Choroid plexus epithelial cell (primary cell): ENCODE data around the gene MAFF.

Experiments used
- DNase-seq: peaks from one replicate; pipeline ENCODE4 v3.0.0-alpha.2; 2010; ENCODE audit warnings: low read depth
- H3K4me3 ChIP-seq: 2 replicates; pipeline ENCODE4 v1.5.1; 2011; ENCODE audit warnings: low read depth, mild to moderate bottlenecking, control low read depth, low read length, moderate library complexity
- CTCF ChIP-seq: conservative IDR thresholded peaks from 2 replicates; pipeline ENCODE4 v1.5.1; 2011; ENCODE audit warnings: low read depth, mild to moderate bottlenecking, control low read depth, inconsistent platforms, low read length, moderate library complexity

Gene MAFF

GRCh38 chr22:38164551-38164918 lies 37.3 kb upstream of the MAFF start:
- no peak for DNase-seq
- no peak overlapping the region for H3K4me3 ChIP-seq
- TF ChIP-seq CTCF = no peak

- no peak for DNase-seq
- H3K4me3 ChIP-seq = no peak overlapping the region
- TF ChIP-seq CTCF = no peak
These were observed 35.7 kb upstream of the MAFF start for GRCh38 chr22:38165922-38166593.

GRCh38 chr22:38167988-38168407 lies 33.8 kb upstream of the MAFF start:
- TF ChIP-seq CTCF = no peak
- DNase-seq = no peak
- H3K4me3 ChIP-seq = no peak overlapping the region

- DNase-seq = no peak
These were observed 32.7 kb upstream of the MAFF start for GRCh38 chr22:38169116-38169515.

GRCh38 chr22:38170469-38170868 lies 31.3 kb upstream of the MAFF start:
- H3K4me3 ChIP-seq = no peak overlapping the region
- TF ChIP-seq CTCF = no peak
- DNase-seq = no peak

More at GRCh38 chr22:38169116-38169515, 32.7 kb upstream of the MAFF start:
- no peak for TF ChIP-seq CTCF
- H3K4me3 ChIP-seq = no peak overlapping the region

GRCh38 chr22:38171927-38172831 lies 29.6 kb upstream of the MAFF start:
- no peak for TF ChIP-seq CTCF
- H3K4me3 ChIP-seq = no peak overlapping the region
- DNase-seq = no peak
